ENCODE results near the gene AUTS2. TPM values are rescaled to one million over a fixed set of nuclear protein-coding genes. Genes with fewer than 3 reads are reported as not detected.
"Not testable (repeated sequence)": the region's sequence is repeated elsewhere in the genome, so short reads cannot be mapped to it uniquely, and the experiment has no call there.

The AUTS2 gene
- polyA plus RNA-seq, 1 donor from 2014 or later: 97.3 TPM

DNA sequence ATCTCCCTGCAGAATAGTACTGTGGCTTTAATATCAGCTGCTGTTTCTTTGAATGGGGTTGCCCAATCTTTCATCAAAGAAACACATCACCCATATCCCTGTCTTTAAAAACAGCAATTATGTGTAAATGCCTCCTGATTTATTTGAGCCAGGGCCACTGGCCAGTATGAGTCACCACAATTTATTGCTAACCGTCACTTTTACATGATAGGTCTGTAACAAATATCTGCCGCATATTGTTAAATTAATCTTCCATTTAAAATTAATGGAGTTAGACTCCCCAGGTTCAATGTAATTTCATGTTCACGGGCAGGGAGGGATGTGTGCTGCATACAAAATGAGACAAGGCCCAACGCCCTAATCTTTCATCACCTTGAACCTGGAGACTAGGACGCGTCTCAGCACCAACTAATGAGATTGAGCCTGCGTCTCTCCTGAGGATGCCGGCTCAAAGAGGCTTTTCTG is 673.4 kb downstream of the AUTS2 start:
- H3K4me2 ChIP-seq (ENCODE audit: low read length): no peak overlapping the region
- no peak overlapping the region for H3K9ac ChIP-seq (ENCODE audit: low read length)
- H3K9me2 ChIP-seq (ENCODE audit: insufficient read depth, low read length): no peaks in the 10 kb centered on the region
- H4K20me1 ChIP-seq (ENCODE audit: insufficient read depth): no peaks in the 10 kb centered on the region
- H2AFZ ChIP-seq (ENCODE audit: low read depth, low read length): no peak overlapping the region
- no peaks in the 10 kb centered on the region for H3K9me3 ChIP-seq (ENCODE audit: low read length)
- no peaks in the 10 kb centered on the region for H3K36me3 ChIP-seq (ENCODE audit: insufficient read depth, low read length)
- peak; percentile 19 for TF ChIP-seq EP300 (conservative IDR thresholded peaks at IDR 0.05; ENCODE audit: poor library complexity, severe bottlenecking)
- TF ChIP-seq MXI1 (conservative IDR thresholded peaks at IDR 0.05; ENCODE audit: poor library complexity, severe bottlenecking): no peak
- no peak for TF ChIP-seq TAF1 (IDR thresholded peaks at IDR 0.05; ENCODE audit: low read depth)
- TF ChIP-seq POLR2AphosphoS5 (IDR thresholded peaks at IDR 0.05): peak; percentile 21
- TF ChIP-seq RAD21 (conservative IDR thresholded peaks at IDR 0.05): no peak
- TF ChIP-seq SMC3 (conservative IDR thresholded peaks at IDR 0.05; ENCODE audit: poor library complexity): peak; percentile 24
- TF ChIP-seq, protein P1, sequence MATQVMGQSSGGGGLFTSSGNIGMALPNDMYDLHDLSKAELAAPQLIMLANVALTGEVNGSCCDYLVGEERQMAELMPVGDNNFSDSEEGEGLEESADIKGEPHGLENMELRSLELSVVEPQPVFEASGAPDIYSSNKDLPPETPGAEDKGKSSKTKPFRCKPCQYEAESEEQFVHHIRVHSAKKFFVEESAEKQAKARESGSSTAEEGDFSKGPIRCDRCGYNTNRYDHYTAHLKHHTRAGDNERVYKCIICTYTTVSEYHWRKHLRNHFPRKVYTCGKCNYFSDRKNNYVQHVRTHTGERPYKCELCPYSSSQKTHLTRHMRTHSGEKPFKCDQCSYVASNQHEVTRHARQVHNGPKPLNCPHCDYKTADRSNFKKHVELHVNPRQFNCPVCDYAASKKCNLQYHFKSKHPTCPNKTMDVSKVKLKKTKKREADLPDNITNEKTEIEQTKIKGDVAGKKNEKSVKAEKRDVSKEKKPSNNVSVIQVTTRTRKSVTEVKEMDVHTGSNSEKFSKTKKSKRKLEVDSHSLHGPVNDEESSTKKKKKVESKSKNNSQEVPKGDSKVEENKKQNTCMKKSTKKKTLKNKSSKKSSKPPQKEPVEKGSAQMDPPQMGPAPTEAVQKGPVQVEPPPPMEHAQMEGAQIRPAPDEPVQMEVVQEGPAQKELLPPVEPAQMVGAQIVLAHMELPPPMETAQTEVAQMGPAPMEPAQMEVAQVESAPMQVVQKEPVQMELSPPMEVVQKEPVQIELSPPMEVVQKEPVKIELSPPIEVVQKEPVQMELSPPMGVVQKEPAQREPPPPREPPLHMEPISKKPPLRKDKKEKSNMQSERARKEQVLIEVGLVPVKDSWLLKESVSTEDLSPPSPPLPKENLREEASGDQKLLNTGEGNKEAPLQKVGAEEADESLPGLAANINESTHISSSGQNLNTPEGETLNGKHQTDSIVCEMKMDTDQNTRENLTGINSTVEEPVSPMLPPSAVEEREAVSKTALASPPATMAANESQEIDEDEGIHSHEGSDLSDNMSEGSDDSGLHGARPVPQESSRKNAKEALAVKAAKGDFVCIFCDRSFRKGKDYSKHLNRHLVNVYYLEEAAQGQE (IDR thresholded peaks at IDR 0.05; ENCODE audit: borderline replicate concordance): peak; percentile 18
- H3K4me3 ChIP-seq (ENCODE audit: low read length): no peak overlapping the region
- no peaks in the 10 kb centered on the region for H3K79me2 ChIP-seq (replicated peaks; ENCODE audit: insufficient read depth, low read length)
- H3K27ac ChIP-seq (ENCODE audit: low read length): peak overlapping the region; percentile 0
- no peaks in the 10 kb centered on the region for H3K27me3 ChIP-seq (ENCODE audit: insufficient read depth, low read depth, low read length)
- no peaks in the 10 kb centered on the region for H3F3A ChIP-seq (ENCODE audit: insufficient read depth, low read length, poor library complexity, severe bottlenecking)

DNA sequence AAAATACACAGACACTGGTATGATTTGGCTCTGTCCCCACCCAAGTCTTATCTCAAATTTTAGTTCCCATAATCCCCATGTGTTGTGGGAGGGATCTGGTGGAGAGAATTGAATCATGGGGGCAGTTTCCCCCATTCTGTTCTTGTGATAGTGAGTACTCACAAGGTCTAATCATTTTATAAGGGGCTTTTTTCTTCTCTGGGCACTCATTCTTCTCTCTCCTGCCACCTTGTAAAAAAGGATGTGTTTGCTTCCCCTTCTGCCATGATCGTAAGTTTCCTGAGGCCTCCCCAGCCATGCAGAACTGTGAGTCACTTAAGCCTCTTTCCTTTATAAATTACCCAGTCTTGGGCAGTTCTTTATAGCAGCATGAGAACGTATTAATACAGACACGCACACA is 677.3 kb downstream of the AUTS2 start:
- H3K36me3 ChIP-seq (ENCODE audit: insufficient read depth, low read length); H3K9me3 ChIP-seq (ENCODE audit: low read length); H3K27ac ChIP-seq (ENCODE audit: low read length); H3K4me3 ChIP-seq (ENCODE audit: low read length); H3K9ac ChIP-seq (ENCODE audit: low read length); H3K79me2 ChIP-seq (replicated peaks; ENCODE audit: insufficient read depth, low read length); H2AFZ ChIP-seq (ENCODE audit: low read depth, low read length); H3F3A ChIP-seq (ENCODE audit: insufficient read depth, low read length, poor library complexity, severe bottlenecking); H4K20me1 ChIP-seq (ENCODE audit: insufficient read depth); H3K9me2 ChIP-seq (ENCODE audit: insufficient read depth, low read length); H3K27me3 ChIP-seq (ENCODE audit: insufficient read depth, low read depth, low read length); H3K4me2 ChIP-seq (ENCODE audit: low read length): not testable (repeated sequence)

DNA sequence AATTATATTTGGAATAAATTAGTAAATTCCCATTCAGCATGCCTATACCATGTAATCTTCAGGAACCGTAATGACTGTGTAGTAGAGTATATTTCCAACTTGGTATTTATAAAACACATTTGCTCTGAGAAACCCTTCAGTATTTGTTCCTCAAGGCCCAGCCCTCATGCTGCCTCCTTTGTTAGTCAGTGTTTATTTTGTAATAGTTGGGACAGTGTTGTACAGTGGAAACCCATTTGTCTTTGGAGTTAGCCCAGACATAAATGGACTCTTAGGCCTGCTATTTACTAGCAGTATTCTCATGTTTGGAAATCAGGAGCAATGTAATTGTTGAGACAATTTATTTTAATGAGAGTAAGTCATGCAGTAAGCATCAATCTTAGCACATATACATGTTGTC is 686.9 kb downstream of the AUTS2 start:
- H3K27me3 ChIP-seq (ENCODE audit: insufficient read depth, low read depth, low read length): no peaks in the 10 kb centered on the region
- H3K4me2 ChIP-seq (ENCODE audit: low read length): no peak overlapping the region
- no peak overlapping the region for H2AFZ ChIP-seq (ENCODE audit: low read depth, low read length)
- H3K4me3 ChIP-seq (ENCODE audit: low read length): no peak overlapping the region
- no peaks in the 10 kb centered on the region for H3K9me2 ChIP-seq (ENCODE audit: insufficient read depth, low read length)
- H3K9ac ChIP-seq (ENCODE audit: low read length): no peak overlapping the region
- H4K20me1 ChIP-seq (ENCODE audit: insufficient read depth): no peaks in the 10 kb centered on the region
- no peaks in the 10 kb centered on the region for H3F3A ChIP-seq (ENCODE audit: insufficient read depth, low read length, poor library complexity, severe bottlenecking)
- H3K27ac ChIP-seq (ENCODE audit: low read length): no peak overlapping the region
- no peaks in the 10 kb centered on the region for H3K79me2 ChIP-seq (replicated peaks; ENCODE audit: insufficient read depth, low read length)
- H3K9me3 ChIP-seq (ENCODE audit: low read length): no peaks in the 10 kb centered on the region
- TF ChIP-seq EP300 (conservative IDR thresholded peaks at IDR 0.05; ENCODE audit: poor library complexity, severe bottlenecking) (no peak), EZH2 (IDR thresholded peaks at IDR 0.05; ENCODE audit: borderline replicate concordance, insufficient read depth, low read length, poor library complexity, severe bottlenecking) (no peak), MXI1 (conservative IDR thresholded peaks at IDR 0.05; ENCODE audit: poor library complexity, severe bottlenecking) (no peak), SMC3 (conservative IDR thresholded peaks at IDR 0.05; ENCODE audit: poor library complexity) (no peak), POLR2AphosphoS5 (IDR thresholded peaks at IDR 0.05) (no peak), RAD21 (conservative IDR thresholded peaks at IDR 0.05) (no peak), TAF1 (IDR thresholded peaks at IDR 0.05; ENCODE audit: low read depth) (no peak)
- TF ChIP-seq, protein P1 (IDR thresholded peaks at IDR 0.05; ENCODE audit: borderline replicate concordance): no peak
- TF ChIP-seq, protein P2, sequence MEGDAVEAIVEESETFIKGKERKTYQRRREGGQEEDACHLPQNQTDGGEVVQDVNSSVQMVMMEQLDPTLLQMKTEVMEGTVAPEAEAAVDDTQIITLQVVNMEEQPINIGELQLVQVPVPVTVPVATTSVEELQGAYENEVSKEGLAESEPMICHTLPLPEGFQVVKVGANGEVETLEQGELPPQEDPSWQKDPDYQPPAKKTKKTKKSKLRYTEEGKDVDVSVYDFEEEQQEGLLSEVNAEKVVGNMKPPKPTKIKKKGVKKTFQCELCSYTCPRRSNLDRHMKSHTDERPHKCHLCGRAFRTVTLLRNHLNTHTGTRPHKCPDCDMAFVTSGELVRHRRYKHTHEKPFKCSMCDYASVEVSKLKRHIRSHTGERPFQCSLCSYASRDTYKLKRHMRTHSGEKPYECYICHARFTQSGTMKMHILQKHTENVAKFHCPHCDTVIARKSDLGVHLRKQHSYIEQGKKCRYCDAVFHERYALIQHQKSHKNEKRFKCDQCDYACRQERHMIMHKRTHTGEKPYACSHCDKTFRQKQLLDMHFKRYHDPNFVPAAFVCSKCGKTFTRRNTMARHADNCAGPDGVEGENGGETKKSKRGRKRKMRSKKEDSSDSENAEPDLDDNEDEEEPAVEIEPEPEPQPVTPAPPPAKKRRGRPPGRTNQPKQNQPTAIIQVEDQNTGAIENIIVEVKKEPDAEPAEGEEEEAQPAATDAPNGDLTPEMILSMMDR (IDR thresholded peaks at IDR 0.05; ENCODE audit: poor library complexity, severe bottlenecking): no peak
- H3K36me3 ChIP-seq (ENCODE audit: insufficient read depth, low read length): no peaks in the 10 kb centered on the region
